ENCODE measurements around the gene PICALM. TPM values are rescaled to one million over a fixed set of nuclear protein-coding genes. Genes with fewer than 3 reads are reported as not detected.

PICALM gene
- total RNA-seq, 1 donor from 2014 or later, result 150 TPM

DNA sequence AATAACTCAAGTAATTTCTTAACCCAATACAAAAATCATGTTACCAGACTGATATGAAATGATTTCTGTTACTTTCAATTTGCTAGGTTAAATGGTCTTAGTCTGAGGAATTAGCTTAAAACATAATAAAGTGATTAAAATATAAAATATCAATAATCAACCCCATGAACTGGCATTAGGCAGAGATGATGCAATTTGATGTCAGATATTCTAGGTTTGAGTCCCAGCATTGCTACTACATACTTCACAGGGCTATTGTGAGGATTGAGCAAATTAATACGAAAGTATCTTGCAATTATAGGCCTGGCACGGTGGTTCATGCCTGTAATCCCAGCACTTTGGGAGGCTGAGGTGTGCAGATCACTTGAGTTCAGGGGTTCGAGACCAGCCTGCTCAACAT is 66.5 kb downstream of the PICALM start:
- TF ChIP-seq, protein P1, sequence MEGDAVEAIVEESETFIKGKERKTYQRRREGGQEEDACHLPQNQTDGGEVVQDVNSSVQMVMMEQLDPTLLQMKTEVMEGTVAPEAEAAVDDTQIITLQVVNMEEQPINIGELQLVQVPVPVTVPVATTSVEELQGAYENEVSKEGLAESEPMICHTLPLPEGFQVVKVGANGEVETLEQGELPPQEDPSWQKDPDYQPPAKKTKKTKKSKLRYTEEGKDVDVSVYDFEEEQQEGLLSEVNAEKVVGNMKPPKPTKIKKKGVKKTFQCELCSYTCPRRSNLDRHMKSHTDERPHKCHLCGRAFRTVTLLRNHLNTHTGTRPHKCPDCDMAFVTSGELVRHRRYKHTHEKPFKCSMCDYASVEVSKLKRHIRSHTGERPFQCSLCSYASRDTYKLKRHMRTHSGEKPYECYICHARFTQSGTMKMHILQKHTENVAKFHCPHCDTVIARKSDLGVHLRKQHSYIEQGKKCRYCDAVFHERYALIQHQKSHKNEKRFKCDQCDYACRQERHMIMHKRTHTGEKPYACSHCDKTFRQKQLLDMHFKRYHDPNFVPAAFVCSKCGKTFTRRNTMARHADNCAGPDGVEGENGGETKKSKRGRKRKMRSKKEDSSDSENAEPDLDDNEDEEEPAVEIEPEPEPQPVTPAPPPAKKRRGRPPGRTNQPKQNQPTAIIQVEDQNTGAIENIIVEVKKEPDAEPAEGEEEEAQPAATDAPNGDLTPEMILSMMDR (IDR thresholded peaks at IDR 0.05; ENCODE audit: unreplicated experiment), result no peak
- Mint-ChIP-seq H3K4me3 (no peak overlapping the region), H3K9me3 (no peaks in the 10 kb centered on the region), H3K36me3 (peaks cover 38% of the 10 kb centered on the region), H3K27me3 (ENCODE audit: low read depth) (no peaks in the 10 kb centered on the region), H3K4me1 (no peaks in the 10 kb centered on the region), H3K27ac (no peak overlapping the region)
- DNase-seq (ENCODE audit: low spot score in 2 of 2, unreplicated experiment in 2 of 2), result no peak

DNA sequence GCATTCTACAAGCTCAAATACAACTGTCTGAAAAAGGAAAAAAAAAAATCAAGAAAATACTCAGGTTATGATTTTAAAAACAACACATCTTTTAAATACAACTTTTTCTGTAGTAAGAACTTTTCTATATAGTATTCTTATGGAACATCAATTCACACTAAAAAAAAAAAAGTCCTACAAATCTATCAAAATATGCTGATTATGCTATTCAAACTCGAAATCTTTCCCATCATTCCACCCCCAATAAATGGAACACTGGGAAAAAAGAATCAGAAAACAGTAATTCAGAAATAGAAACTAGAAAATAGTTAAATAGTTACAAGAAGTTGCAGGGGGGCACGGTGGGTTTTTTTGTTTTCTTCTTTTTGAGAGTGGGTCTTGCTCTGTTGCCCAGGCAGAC is 77.4 kb downstream of the PICALM start:
- H3K36me3 Mint-ChIP-seq, result peaks cover 20% of the 10 kb centered on the region
- H3K9me3 Mint-ChIP-seq, result no peaks in the 10 kb centered on the region
- H3K4me1 Mint-ChIP-seq, result peaks cover 2% of the 10 kb centered on the region
- no peak overlapping the region for H3K4me3 Mint-ChIP-seq
- H3K27ac Mint-ChIP-seq, result no peak overlapping the region
- no peak for DNase-seq (ENCODE audit: low spot score in 2 of 2, unreplicated experiment in 2 of 2)
- no peaks in the 10 kb centered on the region for H3K27me3 Mint-ChIP-seq (ENCODE audit: low read depth)
- TF ChIP-seq, protein P1 (IDR thresholded peaks at IDR 0.05; ENCODE audit: unreplicated experiment), result no peak

GRCh38 chr11:85989746-85990145 is 79.1 kb downstream of the PICALM start:
- TF ChIP-seq, protein P1 (IDR thresholded peaks at IDR 0.05; ENCODE audit: unreplicated experiment), result no peak

GRCh38 chr11:85988780-85989179 is 80.1 kb downstream of the PICALM start:
- H3K27me3 Mint-ChIP-seq (ENCODE audit: low read depth), result no peaks in the 10 kb centered on the region
- no peak overlapping the region for H3K4me3 Mint-ChIP-seq
- no peak overlapping the region for H3K27ac Mint-ChIP-seq
- no peak for DNase-seq (ENCODE audit: low spot score in 2 of 2, unreplicated experiment in 2 of 2)
- TF ChIP-seq, protein P1 (IDR thresholded peaks at IDR 0.05; ENCODE audit: unreplicated experiment), result no peak
- no peaks in the 10 kb centered on the region for H3K9me3 Mint-ChIP-seq
- H3K4me1 Mint-ChIP-seq, result peaks cover 2% of the 10 kb centered on the region
- H3K36me3 Mint-ChIP-seq, result peaks cover 18% of the 10 kb centered on the region

More at GRCh38 chr11:85989746-85990145, 79.1 kb downstream of the PICALM start:
- Mint-ChIP-seq H3K27me3 (ENCODE audit: low read depth) (no peaks in the 10 kb centered on the region), H3K4me3 (no peak overlapping the region), H3K36me3 (peaks cover 21% of the 10 kb centered on the region), H3K27ac (no peak overlapping the region), H3K9me3 (no peaks in the 10 kb centered on the region), H3K4me1 (peaks cover 2% of the 10 kb centered on the region)
- DNase-seq (ENCODE audit: low spot score in 2 of 2, unreplicated experiment in 2 of 2), result no peak

DNA sequence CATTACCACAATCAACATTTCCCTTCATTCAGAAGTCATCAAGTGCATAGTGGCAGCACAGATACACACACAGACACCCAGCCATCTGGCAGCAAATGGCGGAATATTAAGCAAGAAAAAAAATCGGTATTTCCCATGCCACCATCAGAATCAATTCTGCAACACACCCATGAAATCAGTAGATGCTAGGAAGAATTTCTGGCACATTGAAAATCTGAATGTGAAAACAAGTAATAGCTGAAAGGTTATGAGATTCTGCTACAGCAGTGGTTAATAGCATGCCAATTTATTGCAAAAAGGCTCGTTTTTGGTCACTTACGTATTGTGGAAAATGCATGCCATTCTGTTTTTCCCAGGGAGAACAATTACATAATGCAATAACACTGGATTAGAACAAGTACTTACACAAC is 91.1 kb downstream of the PICALM start:
- H3K4me1 Mint-ChIP-seq, result no peaks in the 10 kb centered on the region
- TF ChIP-seq, protein P1 (IDR thresholded peaks at IDR 0.05; ENCODE audit: unreplicated experiment), result no peak
- peaks cover 19% of the 10 kb centered on the region for H3K36me3 Mint-ChIP-seq
- no peaks in the 10 kb centered on the region for H3K9me3 Mint-ChIP-seq
- no peaks in the 10 kb centered on the region for H3K27me3 Mint-ChIP-seq (ENCODE audit: low read depth)
- H3K27ac Mint-ChIP-seq, result no peak overlapping the region
- no peak overlapping the region for H3K4me3 Mint-ChIP-seq
- no peak for DNase-seq (ENCODE audit: low spot score in 2 of 2, unreplicated experiment in 2 of 2)

- TF ChIP-seq, protein P1 (IDR thresholded peaks at IDR 0.05; ENCODE audit: unreplicated experiment), result no peak
- H3K36me3 Mint-ChIP-seq, result peaks cover 13% of the 10 kb centered on the region
- no peak overlapping the region for H3K27ac Mint-ChIP-seq
- no peak overlapping the region for H3K4me3 Mint-ChIP-seq
- no peaks in the 10 kb centered on the region for H3K9me3 Mint-ChIP-seq
- no peak for DNase-seq (ENCODE audit: low spot score in 2 of 2, unreplicated experiment in 2 of 2)
- H3K27me3 Mint-ChIP-seq (ENCODE audit: low read depth), result no peaks in the 10 kb centered on the region
- H3K4me1 Mint-ChIP-seq, result no peaks in the 10 kb centered on the region
These were observed 92.4 kb downstream of the PICALM start for GRCh38 chr11:85976525-85976924.

Data from mesothelial cell of epicardium (in vitro differentiated cells).